Anterior cingulate cortex (tissue), 58 donors: Measurements from ENCODE around the gene LARP1.
"Not testable (repeated sequence)": the region's sequence is repeated elsewhere in the genome, so short reads cannot be mapped to it uniquely, and the experiment has no call there.

ENCODE experiments used
- DNase-seq, 58 donors: peaks; one replicate each; lab custom pipeline; 2025; lab: John Stamatoyannopoulos, UW

LARP1 gene

DNA sequence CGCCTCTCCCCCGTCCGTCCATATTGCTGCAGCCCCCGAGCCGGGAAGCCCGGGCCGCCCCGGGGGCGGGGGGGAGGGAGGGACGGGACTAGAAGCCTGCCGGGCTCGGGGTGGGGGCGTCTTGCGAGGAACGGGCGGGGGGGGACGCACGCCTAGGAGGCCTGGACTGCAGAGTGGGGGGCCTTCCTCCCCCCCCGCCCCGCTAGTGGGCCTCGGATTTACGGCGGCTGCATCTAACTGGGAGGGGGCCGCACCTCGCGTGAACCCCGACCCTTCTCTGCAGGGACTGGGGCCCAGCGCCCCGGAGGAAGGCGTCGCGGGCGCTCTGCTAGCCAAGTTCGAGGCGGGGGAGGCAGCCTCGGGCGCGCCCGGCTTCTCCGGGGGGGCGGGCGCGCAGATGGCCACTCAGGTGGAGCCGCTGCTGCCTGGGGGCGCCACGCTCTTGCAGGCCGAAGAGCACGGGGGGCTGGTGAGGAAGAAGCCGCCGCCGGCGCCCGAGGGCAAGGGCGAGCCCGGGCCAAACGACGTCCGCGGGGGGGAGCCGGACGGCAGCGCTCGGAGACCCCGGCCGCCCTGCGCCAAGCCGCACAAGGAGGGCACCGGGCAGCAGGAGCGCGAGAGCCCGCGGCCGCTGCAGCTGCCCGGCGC is at the start of gene LARP1:
Gene LARP1, plus strand, starts transcription at position 17 of the 648 bp plus-strand sequence. Its CDS starts 381 bp downstream, at position 398.
- peak in 31 of 58 donors; percentile 27 to 89 (median 57) for DNase-seq

DNA sequence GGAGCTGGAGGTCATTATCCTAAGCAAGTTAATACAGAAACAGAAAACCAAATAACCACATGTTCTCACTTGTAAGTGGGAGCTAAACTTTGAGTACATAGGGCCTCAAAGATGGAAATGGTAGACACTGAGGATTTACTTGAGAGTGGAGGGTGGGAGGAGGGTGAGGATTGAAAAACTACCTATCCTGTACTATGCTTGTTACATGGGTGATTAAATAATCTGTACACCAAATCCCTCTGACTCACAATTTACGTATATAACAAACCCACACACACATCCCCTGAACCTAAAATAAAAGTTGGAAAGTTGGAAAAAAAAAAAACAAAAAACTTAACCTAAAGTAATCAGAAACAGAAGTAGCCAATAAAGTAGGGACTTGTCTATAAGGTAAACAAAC is 48.8 kb upstream of the LARP1 start:
- no peak for DNase-seq

DNA sequence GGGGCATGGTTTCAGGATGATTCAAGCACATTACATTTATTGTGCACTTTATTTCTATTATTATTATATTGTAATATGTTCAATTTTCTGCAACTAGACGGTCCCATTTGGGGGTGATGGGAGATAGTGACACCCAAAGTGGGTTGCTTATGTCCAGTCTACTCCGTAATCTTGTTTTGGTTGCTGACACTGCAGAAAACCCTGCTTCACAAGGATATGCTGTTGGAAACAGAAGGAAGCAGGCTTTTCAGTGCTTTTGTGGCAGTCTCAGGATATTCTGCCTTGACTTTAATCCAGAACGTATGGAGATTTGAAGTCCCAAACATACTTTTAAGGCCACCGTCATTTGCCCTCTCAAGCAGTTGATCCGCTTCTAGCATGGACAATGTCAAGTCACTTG is 47.5 kb upstream of the LARP1 start:
- no peak for DNase-seq

DNA sequence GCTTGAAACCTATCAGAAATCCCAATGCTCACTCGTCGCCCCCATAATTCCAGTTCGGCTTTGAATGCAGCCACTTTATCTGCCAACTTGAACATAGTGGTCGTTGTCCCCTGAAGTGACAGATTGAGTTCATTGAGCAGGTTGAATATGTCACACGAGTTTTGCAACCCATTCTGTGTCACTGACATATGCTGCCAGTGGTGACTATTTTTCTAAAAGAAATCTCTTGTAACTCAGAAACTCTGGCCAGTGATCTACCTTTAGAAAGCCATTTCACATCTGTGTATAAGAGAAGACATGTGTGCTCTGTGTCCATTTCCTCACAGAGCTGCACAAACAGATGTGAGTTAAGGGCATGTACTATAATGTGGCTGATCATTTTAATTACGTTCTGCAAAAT is 47.0 kb upstream of the LARP1 start:
- no peak for DNase-seq

DNA sequence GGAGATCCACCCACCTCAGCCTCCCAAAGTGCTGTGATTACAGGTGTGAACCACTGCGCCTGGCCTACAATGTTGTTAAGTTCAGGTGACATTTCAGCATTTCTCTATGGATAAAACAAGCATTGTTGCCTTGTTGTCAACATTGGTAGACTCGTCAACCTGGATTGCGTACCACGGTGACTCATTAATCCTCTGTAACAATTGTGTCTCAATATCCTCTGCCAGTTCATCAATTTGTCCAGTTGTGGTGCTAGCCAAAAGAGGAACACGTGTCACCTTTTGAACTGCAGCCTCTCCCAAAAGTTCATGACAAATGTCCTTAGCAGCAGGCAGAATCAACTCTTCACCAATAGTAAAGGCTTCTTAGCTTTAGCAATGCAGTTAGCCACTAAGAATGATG is 46.3 kb upstream of the LARP1 start:
- no peak for DNase-seq

DNA sequence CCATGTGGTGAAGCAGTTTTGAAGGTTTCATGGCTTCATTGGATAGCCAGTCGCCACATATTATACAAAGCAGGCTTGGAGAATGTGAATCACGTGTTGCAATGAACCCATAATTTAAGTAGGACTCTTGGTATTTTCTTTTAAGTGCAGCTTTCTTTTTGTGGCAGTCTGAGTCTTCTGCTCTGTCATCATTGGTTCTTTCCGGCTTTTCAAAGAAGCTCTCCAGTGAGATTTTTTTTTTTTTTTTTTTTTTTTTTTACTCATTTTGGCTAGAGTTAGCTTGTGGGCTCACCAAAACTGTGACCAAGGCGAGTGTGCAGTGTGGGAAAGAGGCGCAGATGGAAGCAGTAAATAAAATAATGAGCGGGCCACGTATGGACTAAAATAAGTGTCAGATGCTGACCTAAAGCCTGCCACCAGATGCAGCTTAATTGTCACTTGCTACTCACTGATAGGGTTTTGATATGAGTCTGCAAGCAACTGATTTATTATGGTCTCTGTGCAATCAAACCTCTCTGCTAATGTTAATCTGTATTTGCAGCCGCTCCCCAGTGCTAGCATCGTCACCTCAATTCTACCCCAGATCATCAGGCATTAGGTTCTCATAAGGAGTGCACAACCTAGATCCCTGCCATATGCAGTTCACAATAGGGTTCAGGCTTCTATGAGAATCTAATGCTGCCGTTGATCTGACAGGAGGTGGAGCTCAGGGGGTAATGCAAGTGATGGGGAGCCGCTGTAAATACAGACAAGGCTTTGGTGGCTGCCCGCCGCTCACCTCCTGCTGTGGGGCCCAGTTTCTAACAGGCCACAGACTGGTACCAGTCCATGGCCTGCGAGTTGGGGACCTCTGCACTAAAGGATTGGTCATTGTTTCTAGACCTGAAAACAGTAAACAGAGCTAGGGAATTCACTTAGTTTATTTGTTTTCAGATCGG is 45.5 kb upstream of the LARP1 start:
- no peak for DNase-seq

DNA sequence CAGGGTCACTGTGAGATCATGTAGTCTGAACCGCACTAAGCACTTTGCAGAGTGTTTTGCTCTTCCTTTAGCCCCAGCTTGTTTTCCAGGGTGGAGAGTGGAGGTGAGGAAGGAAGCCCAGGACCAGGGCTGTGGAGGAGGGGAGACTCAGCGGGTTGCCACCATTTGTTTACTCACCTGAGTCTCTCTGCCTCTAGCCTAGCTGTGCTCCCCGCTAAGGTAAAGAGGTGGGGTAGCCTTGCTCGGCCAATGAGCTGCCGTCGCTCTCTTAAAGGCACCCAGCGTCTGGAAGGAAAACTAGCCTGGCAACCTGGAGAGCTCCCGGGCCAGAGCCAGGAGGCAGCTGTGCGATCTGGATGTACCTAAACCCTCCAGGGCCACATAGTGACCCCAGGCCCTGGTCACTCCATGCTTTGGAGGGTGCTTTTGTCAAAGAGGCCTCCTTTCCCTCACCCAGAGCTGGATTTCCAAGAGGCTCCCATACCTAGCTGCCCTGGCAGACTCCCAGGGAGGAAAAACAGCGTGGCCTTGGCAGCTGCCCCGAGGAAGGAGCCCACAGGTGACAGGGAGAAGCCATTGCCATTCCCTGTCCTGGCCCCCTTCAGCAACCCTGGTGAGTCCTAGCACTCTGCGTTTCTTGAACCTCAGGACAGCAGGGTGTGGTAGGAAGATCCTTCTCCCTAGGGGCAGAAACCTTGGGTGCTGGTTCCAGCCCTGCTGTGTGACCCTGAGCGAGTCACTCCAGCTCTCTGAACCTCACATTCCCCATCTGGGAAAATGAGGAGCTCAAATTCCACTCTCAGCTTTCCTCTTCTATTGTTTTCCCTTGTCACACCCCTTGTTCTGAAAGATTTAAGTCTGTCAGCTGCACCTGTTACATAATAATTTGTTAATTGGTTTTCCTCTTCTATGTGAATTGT is 42.4 kb upstream of the LARP1 start:
- no peak for DNase-seq

DNA sequence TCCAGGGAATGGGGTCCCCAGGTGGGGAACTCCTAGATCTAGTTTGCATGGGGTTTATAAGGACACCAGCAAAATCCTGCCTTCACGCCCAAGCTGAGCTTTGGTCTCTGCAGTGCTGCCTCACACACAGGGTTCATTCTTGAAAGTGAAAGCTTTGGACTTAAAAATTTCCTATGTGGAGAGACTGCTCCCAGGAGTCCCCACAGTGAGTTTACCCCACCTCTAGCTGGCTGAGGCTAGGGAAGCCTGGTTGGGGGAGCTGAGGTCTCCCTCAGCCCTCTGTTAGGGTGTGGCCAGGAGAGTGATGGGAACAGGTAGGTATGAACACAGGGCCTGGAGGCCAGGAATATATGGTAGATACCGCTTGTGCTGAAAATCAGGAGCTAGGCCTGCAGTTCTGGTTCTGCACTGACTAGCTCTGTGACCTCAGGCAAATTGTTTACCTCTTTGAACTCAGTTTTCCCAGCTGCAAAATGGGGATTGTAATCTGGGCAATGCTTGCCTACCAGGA is 41.5 kb upstream of the LARP1 start:
- DNase-seq = no peak

DNA sequence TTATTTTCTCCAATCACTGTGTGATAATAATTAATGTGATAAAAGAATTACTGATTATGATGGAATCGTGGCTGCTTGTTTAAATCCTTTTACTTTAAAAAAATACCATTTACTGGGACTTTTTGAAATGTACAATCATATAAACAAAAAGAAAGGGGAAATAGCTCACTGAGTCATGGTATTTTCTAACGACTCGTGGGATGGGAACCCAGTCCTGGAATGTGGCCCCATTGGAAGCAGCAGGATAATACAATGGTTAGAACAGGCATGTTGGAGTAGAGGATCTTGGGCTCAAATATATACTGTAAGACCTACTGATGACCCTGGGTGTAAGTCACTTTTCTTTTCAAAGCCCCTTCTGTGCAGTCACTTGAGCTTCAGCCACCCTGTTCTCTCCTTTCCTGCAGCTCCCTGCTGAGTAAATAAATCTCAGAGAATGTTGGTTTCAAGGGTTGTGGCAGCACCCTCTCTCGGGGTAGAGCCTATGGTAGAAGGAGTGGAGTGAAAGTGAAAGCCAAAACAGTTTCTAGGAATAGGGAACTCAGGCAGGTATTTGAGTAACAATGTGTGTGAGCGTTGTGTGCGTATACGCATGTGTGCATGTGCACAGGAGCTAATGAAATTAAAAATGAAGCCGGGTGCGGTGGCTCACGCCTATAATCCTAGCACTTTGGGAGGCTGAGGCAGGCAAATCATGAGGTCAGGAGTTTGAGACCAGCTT is 40.8 kb upstream of the LARP1 start:
- no peak for DNase-seq

DNA sequence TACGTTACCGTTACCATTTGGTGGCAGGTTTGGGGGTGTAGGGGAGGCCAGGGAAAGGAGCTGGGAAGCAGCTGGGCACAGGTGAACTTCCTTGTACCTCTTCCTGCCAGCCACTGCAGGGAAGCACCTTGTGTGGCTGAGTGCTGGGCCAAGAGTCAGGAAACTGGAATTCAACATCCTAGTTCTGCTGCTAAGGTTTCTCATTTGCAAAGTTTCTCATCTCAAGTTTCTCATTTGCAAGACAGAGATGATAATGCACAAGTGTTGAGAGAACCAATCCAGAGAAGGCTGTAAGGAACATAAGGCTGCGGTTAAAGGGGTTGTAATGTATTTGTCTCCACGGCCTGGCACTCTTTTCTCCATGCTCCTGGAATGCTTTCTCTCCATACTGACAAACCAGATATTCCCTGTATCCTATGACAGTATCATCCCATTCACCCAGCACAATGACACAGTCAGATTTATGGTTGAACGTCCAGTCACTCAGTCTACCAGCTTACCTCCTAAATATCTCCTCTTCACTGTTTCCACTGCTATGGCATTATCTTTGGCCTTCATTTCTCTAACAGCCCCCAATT is 33.6 kb upstream of the LARP1 start:
- no peak for DNase-seq

DNA sequence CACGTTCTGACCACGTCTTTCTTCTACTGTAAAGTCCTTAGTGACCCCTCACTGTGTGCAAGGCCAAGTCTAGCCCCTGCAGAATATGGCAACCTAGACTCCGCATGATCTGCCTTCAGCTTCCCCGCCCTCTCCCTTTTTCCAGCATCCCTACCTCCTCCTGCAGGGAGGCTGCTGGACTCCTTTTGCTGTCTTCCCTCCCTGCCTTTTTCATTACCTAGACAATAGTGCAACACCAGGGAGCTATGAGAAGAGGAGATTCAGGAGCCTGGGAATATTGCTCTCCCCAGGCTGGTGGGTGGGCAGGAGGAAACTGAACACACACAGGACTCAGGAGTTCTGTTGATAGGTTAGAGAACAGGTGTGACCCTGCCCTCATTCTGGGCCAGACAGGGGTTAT is 33.1 kb upstream of the LARP1 start:
- no peak for DNase-seq

DNA sequence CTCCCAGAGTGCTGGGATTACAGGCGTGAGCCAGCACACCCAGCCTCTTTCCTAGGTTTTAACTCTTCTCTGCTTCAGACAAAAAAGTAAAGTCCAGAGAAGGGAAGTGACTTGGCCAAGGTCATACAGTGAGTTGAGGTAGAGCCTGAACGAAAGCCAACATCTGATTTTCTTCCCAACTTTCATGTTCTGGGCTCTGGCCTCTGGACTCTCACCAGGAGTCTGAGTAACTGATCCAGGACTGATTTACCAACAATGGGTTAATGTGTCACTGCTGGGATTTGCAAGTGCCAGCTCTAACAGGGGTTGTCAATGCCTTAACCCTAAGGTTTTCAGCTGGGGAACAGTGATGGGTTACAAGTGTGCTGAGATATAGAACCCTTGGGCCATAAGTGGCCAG is 32.2 kb upstream of the LARP1 start:
- no peak for DNase-seq

DNA sequence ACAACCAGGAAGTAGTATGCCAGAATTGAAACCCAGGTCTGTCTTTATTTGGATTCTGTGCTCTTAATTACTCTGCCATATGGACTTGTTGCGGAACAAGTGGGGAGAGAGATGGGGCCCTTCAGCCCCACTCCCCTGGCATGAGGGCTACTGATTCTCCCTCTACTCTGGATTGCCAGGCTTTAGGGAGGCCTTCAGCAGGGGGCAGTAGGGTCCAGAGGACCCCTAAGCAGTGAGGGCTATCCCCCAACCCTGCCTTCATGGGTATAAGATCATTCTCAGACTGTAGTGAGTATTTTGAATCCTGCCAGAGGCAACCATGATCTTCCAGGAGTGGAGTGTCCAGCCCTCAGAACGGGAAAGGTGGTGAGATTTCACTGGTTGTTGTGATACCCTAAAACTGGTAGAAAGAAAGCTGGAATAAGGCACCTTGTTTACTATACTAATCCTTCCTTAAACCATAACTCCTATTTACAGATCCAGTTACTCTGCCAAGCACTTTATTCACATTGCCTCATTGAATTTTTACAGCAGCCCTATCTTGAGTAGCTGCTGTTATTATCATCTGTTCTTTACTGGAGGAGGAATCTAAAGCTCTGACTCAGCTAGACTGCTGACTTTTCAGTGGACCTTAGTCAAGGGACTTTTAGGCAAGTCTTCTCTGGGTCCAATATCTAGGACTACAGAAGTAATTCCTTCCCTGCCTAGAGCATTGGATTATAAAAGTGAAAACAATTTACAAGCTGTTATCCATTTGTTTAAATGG is 31.3 kb upstream of the LARP1 start:
- no peak for DNase-seq

DNA sequence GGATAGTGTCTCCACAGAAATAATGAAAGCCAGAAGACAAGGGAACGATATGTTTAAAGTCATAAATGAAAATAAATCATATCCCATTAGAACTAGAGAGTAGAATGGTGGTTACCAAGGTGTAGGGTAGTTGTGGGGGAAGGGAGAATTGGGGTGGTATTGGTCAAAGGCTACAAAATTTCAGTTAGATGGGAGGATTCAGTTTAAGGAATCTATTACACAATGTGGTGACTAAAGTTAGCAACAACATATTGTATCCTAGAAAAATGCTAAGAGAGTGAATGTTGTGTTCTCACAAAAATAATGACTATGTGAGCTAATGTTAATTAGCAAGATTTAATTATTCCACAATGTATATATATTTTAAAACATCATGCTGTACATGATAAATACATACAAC is 27.8 kb upstream of the LARP1 start:
- DNase-seq = no peak

DNA sequence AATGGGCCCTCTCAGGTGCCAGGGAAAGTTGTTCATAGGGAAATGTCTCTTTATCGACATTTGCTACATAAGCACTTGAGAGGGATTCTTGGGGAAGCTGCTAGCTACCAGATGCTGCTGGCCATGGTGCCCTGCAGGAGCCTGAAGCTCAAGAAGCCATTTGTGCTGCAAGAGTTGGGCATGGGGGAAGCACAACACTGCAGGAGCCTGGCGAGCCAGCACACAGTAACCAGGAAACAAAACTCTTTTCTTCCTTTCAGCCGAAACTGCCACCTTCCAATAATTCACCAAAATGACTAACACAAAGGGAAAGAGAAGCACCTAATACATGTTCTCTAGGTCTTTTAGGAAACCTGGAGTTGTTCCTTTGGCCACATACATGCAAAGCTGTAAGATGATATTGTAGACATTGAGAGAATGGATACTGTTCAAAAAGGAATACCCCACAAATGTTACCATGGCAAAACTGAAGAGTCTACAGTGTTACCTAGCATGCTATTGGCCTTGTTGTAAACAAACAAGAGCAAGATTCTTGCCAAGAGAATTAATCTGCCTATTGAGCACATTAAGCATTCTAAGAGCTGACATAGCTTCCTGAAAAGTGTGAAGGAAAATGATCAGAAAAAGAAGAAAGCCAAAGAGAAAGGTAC is 26.1 kb upstream of the LARP1 start:
- DNase-seq = no peak

DNA sequence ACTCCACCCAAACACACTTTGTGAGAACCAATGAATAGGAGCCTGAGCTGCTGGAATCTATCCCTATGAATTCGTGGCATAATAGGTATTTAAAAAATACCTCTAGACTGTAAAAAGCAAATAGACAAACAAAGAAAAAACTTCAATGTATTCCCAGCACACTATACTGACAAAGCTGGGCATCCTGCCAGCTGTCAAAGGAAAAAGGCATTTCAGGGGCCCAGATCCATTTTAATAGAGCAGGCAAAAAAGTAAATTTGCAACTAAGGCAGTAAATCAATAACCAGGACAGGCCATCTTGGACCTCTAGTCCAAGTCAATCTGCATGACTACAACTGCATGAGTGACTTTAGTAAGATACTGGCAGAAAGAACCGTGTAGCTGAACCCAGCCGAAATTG is 25.6 kb upstream of the LARP1 start:
- DNase-seq = no peak

DNA sequence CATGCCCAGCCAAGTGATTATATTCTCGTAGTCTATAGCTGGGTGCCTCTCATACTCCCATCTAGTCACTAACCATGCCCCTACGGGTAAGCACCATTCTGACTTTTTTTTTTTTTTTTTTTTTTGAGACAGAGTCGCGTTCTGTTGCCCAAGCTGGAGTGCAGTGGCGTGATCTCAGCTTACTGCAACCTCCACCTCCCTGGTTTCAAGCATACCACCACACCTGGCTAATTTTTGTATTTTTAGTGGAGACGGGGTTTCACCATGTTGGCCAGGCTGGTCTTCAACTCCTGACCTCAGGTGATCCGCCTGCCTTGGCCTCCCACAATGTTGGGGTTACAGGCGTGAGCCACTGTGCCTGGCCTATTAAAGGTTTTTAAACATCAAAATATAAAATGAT is 24.4 kb upstream of the LARP1 start:
- DNase-seq = not testable (repeated sequence)

DNA sequence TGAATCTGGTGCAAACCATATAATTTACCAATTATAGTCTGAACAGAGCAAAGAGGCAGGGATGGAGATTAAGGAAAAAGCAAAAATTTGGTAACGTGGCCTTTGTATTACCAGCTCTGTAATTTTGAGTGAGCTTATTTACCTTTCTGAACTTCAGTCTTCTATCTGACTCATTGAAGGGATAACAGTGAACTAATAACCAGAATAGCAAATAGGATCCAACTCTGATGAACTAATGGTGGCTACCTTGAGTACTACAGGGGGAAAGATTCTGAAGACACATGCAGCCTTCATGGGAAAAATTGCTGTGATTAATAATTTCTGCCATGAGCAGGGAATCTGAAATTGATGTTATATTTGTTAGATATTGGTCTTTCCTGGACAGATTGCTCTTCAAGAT is 23.0 kb upstream of the LARP1 start:
- DNase-seq = no peak
